Left lung (tissue), 10 donors: ENCODE results near the gene KRT3. TPM values are rescaled to one million over a fixed set of nuclear protein-coding genes. Genes with fewer than 3 reads are reported as not detected.
"Not testable (repeated sequence)": the region's sequence is repeated elsewhere in the genome, so short reads cannot be mapped to it uniquely, and the experiment has no call there.

Source experiments
- ATAC-seq: fragments of 200-7000 bp; cut with Tn5 transposase; one replicate; pipeline ENCODE4 v1.9.1; 2020; ENCODE audit warnings: moderate library complexity
- DNase-seq, 4 donors: peaks; one replicate each; pipeline ENCODE4 v3.0.0-alpha.2; 2013 to 2020
- H3K27ac ChIP-seq, 2 donors: fragments of 200-600 bp; sonication (generic) in 1 of 2; one replicate each; pipeline versions ENCODE4 v1.5.0 to v1.8.0; 2020 to 2021
- H3K27me3 ChIP-seq, 2 donors: fragments of 200-600 bp; sonication (generic) in 1 of 2; one replicate each; pipeline versions ENCODE4 v1.5.0 to v1.8.0; 2020 to 2021
- H3K36me3 ChIP-seq, 2 donors: fragments of 200-600 bp; sonication (generic) in 1 of 2; one replicate each; pipeline versions ENCODE4 v1.5.0 to v1.8.0; 2020 to 2021
- H3K4me1 ChIP-seq, 2 donors: fragments of 200-600 bp; one replicate each; pipeline ENCODE4 v1.8.0; 2021
- H3K4me3 ChIP-seq, 2 donors: fragments of 200-600 bp; sonication (generic) in 1 of 2; one replicate each; pipeline versions ENCODE4 v1.5.0 to v1.8.0; 2020 to 2021; ENCODE audit warnings: mild to moderate bottlenecking in 1 of 2
- H3K9me3 ChIP-seq, 2 donors: fragments of 200-600 bp; sonication (generic) in 1 of 2; one replicate each; pipeline versions ENCODE4 v1.5.0 to v1.8.0; 2020 to 2021
- intact Hi-C, 2 donors: fragments of 100-400 bp; cut with DNase I; formaldehyde crosslinking; loops; one replicate each; pipeline versions ENCODE4 v1.11.2 to v1.14.2; 2022
- polyA plus RNA-seq, 6 donors: library from polyadenylated mRNA; unstranded; fragments of 120-200 nt; gene quantifications; one replicate each; pipeline ENCODE4 v1.2.1, GENCODE V29; 2013; ENCODE audit not compliant: insufficient read length in 6 of 6
- total RNA-seq, 2 donors: library from RNA; stranded (reverse); fragmentation: NEBNext Ultra II Directional; extraction: Animal tissue kit (Norgen Biotek cat#: 25700); gene quantifications; one replicate each; pipeline ENCODE4 v1.2.1, GENCODE V29; 2021
- TF ChIP-seq, protein P1 (sequence below), 2 donors: fragments of 200-600 bp; sonication (generic) in 1 of 2; IDR thresholded peaks; one replicate each; pipeline versions ENCODE4 v1.5.0 to v1.8.0; 2021; ENCODE audit warnings: antibody characterized with exemption in 2 of 2
- donor health status: DM: no; HTN: yes; CAD: no.
- donor health status: DM: no; HTN: no; CAD: no.

The KRT3 gene
- total and polyA plus RNA-seq, 8 donors: not detected

DNA sequence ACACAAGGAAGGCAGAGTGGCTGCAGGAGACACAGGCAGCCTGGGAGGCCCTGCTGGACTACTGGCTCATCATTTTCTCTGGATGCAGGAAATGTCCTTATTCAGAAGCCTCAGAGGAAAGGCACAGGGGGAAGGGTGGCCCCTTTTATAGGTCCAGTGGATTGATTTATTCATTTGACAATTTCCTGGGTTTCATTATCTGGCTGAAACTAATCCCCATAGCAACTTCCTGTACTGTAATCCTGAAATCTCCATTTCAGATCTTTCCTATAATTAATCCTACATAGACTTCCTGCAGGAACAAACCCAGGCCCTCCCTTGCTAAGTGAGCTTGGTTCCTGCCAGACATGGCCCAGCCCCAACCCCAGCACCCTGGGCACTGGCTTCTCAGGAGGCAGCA, 41.8 kb downstream of the KRT3 start:
- no peaks in the 10 kb centered on the region for H3K9me3 ChIP-seq
- H3K27ac ChIP-seq: no peak overlapping the region
- TF ChIP-seq, protein P1, sequence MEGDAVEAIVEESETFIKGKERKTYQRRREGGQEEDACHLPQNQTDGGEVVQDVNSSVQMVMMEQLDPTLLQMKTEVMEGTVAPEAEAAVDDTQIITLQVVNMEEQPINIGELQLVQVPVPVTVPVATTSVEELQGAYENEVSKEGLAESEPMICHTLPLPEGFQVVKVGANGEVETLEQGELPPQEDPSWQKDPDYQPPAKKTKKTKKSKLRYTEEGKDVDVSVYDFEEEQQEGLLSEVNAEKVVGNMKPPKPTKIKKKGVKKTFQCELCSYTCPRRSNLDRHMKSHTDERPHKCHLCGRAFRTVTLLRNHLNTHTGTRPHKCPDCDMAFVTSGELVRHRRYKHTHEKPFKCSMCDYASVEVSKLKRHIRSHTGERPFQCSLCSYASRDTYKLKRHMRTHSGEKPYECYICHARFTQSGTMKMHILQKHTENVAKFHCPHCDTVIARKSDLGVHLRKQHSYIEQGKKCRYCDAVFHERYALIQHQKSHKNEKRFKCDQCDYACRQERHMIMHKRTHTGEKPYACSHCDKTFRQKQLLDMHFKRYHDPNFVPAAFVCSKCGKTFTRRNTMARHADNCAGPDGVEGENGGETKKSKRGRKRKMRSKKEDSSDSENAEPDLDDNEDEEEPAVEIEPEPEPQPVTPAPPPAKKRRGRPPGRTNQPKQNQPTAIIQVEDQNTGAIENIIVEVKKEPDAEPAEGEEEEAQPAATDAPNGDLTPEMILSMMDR (IDR thresholded peaks at IDR 0.05): no peak
- H3K27me3 ChIP-seq: peaks cover 0 to 57% of the 10 kb centered on the region in 2 donors
- H3K36me3 ChIP-seq: no peaks in the 10 kb centered on the region
- no peaks in the 10 kb centered on the region for H3K4me1 ChIP-seq
- no peak overlapping the region for H3K4me3 ChIP-seq
- ATAC-seq (no peak), DNase-seq (no peak)
- intact Hi-C loops: no loop called here

DNA sequence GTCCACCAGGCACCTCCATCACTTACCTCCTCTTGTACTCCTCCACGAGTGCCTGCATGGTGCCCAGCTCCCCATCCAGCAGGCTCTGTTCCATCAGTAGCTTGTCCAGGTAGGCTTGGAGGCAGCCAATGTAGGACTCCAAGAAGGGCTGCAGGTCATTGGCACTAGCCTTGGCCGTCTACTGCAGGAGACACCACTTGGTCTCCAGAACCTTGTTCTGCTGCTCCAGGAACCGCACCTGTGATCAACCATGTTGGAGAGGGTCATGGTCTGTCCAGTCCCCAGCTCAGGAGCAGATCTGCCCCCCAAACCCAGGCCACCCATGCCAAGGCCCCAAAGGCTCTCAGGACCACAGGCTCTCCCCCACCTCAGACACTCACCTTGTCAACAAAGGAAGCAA, 42.6 kb downstream of the KRT3 start:
- Histone ChIP-seq H3K27ac (no peak overlapping the region), H3K4me3 (no peak overlapping the region), H3K36me3 (no peaks in the 10 kb centered on the region), H3K4me1 (no peaks in the 10 kb centered on the region), H3K27me3 (peaks cover 0 to 51% of the 10 kb centered on the region in 2 donors), H3K9me3 (no peaks in the 10 kb centered on the region)
- no peak for DNase-seq
- ATAC-seq: no peak
- TF ChIP-seq, protein P1 (IDR thresholded peaks at IDR 0.05): no peak
- intact Hi-C loops: no loop called here

DNA sequence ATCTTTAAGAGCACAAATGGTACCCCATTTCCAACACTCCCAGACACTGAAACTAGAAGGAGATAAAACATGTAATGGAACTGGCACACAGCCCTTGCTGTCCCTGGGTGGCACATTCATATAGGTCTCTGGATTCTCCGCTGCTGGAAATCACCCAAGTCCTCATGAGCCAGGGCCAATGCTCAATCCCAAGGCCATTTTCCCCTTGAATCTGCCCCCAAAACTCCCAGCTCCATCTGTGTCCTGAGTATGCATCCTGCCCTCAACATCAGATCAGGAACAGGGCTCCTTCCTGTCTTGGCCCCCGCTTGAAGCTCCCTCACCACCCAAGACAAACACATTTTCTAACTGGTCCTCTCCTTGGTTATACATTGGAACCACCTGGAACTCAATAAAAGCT, 43.4 kb downstream of the KRT3 start:
- H3K9me3 ChIP-seq: no peaks in the 10 kb centered on the region
- H3K36me3 ChIP-seq: no peaks in the 10 kb centered on the region
- DNase-seq (no peak), ATAC-seq (no peak)
- intact Hi-C loops: no loop called here
- H3K4me1 ChIP-seq: no peaks in the 10 kb centered on the region
- no peak overlapping the region for H3K27ac ChIP-seq
- H3K4me3 ChIP-seq: no peak overlapping the region
- TF ChIP-seq, protein P1 (IDR thresholded peaks at IDR 0.05): no peak
- H3K27me3 ChIP-seq: peaks cover 0 to 47% of the 10 kb centered on the region in 2 donors

DNA sequence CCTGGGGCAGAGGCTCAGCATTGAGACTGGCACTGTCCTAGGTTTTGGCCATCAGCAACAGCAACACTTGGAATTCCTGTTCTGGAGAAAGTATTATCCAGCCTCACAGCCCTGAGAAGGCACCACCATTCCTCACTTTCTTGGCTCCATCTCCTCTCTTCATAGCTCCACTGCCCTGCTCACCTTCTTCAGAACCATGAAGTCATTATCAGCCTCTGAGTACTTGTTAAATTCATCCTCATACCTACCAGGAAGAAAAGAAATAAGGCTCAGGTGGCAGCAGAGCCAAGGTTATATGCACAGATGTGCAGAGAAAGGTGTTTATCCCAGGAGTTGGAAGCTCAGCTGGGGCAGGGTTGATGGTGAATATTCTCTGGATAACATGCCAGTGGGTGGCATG, 44.1 kb downstream of the KRT3 start:
- no peaks in the 10 kb centered on the region for H3K36me3 ChIP-seq
- no peaks in the 10 kb centered on the region for H3K9me3 ChIP-seq
- H3K27ac ChIP-seq: no peak overlapping the region
- TF ChIP-seq, protein P1 (IDR thresholded peaks at IDR 0.05): no peak
- intact Hi-C loops: no loop called here
- no peak for ATAC-seq
- peaks cover 0 to 47% of the 10 kb centered on the region in 2 donors for H3K27me3 ChIP-seq
- no peak for DNase-seq
- H3K4me1 ChIP-seq: no peaks in the 10 kb centered on the region
- H3K4me3 ChIP-seq: no peak overlapping the region

DNA sequence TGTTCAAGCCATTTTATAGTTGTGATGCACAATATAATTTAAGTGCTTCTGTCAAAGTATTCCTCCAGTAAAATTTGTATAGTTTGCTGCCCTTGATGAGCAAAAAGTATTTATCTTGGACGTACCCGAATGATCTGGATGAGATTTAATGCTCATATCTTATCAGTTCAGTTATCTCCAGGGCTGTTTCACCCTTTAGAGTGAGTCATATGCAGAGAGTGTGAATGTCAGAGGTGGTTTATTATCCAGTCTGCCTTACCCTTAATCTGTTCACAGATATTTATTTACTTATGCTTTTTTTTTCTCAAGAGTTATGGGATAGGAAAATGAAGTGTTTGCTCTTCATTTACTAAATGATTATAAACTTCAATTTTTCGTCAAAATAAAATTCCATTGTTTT, 45.4 kb downstream of the KRT3 start:
- ATAC-seq, H3K9me3 ChIP-seq, DNase-seq, intact Hi-C loops, H3K27ac ChIP-seq, H3K4me1 ChIP-seq, H3K36me3 ChIP-seq, H3K4me3 ChIP-seq: not testable (repeated sequence)
- H3K27me3 ChIP-seq: peaks cover 0 to 59% of the 10 kb centered on the region in 2 donors

DNA sequence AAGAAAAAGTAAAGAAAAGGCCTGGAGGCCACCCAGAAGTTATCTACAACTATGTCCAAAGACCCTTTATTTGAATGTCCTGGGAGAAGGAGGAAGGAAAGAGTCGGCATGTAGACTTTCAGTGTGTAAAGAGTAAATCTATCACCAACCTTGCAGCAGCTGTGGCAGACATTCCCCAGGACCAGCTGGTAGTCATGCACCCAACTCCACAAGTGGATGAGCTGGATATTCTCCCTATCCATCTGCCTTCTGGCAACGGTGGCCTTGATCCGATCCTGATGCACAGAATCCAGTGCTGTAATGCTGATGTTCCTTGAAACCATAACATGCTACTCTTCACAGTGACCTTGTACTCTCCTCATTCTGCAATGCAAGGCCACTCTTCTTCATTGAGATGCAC, 46.1 kb downstream of the KRT3 start:
- intact Hi-C loops: no loop called here
- H3K4me1 ChIP-seq: no peaks in the 10 kb centered on the region
- ATAC-seq (no peak), DNase-seq (no peak)
- no peak overlapping the region for H3K4me3 ChIP-seq
- H3K27ac ChIP-seq: no peak overlapping the region
- no peaks in the 10 kb centered on the region for H3K36me3 ChIP-seq
- H3K27me3 ChIP-seq: peaks cover 0 to 66% of the 10 kb centered on the region in 2 donors
- H3K9me3 ChIP-seq: no peaks in the 10 kb centered on the region
- TF ChIP-seq, protein P1 (IDR thresholded peaks at IDR 0.05): no peak
